Smooth muscle cell (in vitro differentiated cells): ENCODE results near the gene SAXO2. TPM values are rescaled to one million over a fixed set of nuclear protein-coding genes. Genes with fewer than 3 reads are reported as not detected.
"Not testable (repeated sequence)": the region's sequence is repeated elsewhere in the genome, so short reads cannot be mapped to it uniquely, and the experiment has no call there.

Experiments
- DNase-seq: peaks from one replicate; lab custom pipeline; 2025; ENCODE audit not compliant: unreplicated experiment; lab: John Stamatoyannopoulos, UW
- H2AFZ ChIP-seq: fragments of 200-600 bp; sonication (generic); 2 replicates; pipeline ENCODE4 v1.6.0; 2016; ENCODE audit warnings: antibody characterized with exemption, low read depth, mild to moderate bottlenecking
- H3F3A ChIP-seq: fragments of 200-600 bp; sonication (generic); 2 replicates; pipeline ENCODE4 v1.6.0; 2017; ENCODE audit warnings: antibody characterized with exemption, low read depth
- H3K27ac ChIP-seq: fragments of 200-600 bp; sonication (generic); 2 replicates; pipeline ENCODE4 v1.5.1; 2016; ENCODE audit warnings: low read depth, mild to moderate bottlenecking
- H3K27me3 ChIP-seq: fragments of 200-600 bp; sonication (generic); 2 replicates; pipeline ENCODE4 v1.6.1; 2016; ENCODE audit warnings: low read depth, mild to moderate bottlenecking
- H3K36me3 ChIP-seq: fragments of 200-600 bp; sonication (generic); 2 replicates; pipeline ENCODE4 v1.5.1; 2016; ENCODE audit warnings: low read depth
- H3K4me1 ChIP-seq: fragments of 200-600 bp; sonication (generic); 2 replicates; pipeline ENCODE4 v1.5.1; 2016; ENCODE audit warnings: low read depth
- H3K4me2 ChIP-seq: fragments of 200-600 bp; sonication (generic); 2 replicates; pipeline ENCODE4 v1.6.0; 2016; ENCODE audit warnings: mild to moderate bottlenecking
- H3K4me3 ChIP-seq: fragments of 200-600 bp; sonication (generic); 2 replicates; pipeline ENCODE4 v1.5.1; 2016; ENCODE audit warnings: mild to moderate bottlenecking
- H3K79me2 ChIP-seq: fragments of 200-600 bp; sonication (generic); 2 replicates; pipeline ENCODE4 v1.6.0; 2016; ENCODE audit warnings: low read depth, mild to moderate bottlenecking
- H3K9ac ChIP-seq: fragments of 200-600 bp; sonication (generic); 2 replicates; pipeline ENCODE4 v1.6.0; 2016; ENCODE audit warnings: low read depth
- H3K9me3 ChIP-seq: fragments of 200-600 bp; sonication (generic); replicated peaks from 2 replicates; pipeline ENCODE4 v1.5.1; 2016; ENCODE audit warnings: low read depth
- H4K20me1 ChIP-seq: fragments of 200-600 bp; sonication (generic); 2 replicates; pipeline ENCODE4 v1.6.0; 2016; ENCODE audit warnings: low read depth
- WGBS: methylation state at CpG from one replicate; pipeline ENCODE4 v1.1.7; 2016; ENCODE audit warnings: low lambda C conversion rate; 5-methylcytosine and 5-hydroxymethylcytosine counted together
- polyA plus RNA-seq: library from polyadenylated mRNA; unstranded; fragments of >200 nt; fragmentation: Nextera tagmentation; extraction: Ambion mirVana; gene quantifications from 2 replicates; pipeline ENCODE4 v1.2.1, GENCODE V29; 2016
- total RNA-seq: library from RNA; depleted of rRNA; stranded (reverse); fragments of >200 nt; gene quantifications from 2 replicates; pipeline ENCODE4 v1.2.3, GENCODE V29; 2014
- TF ChIP-seq, protein P1 (sequence below): fragments of 200-600 bp; sonication (generic); IDR thresholded peaks from 2 replicates; pipeline ENCODE4 v1.5.1; 2017; ENCODE audit warnings: borderline replicate concordance, mild to moderate bottlenecking, antibody characterized with exemption; ENCODE audit not compliant: insufficient read depth, poor library complexity, severe bottlenecking

SAXO2 gene
- total and polyA plus RNA-seq, 2 experiments from 2014 or later: 0.54 to 1.2 TPM

DNA sequence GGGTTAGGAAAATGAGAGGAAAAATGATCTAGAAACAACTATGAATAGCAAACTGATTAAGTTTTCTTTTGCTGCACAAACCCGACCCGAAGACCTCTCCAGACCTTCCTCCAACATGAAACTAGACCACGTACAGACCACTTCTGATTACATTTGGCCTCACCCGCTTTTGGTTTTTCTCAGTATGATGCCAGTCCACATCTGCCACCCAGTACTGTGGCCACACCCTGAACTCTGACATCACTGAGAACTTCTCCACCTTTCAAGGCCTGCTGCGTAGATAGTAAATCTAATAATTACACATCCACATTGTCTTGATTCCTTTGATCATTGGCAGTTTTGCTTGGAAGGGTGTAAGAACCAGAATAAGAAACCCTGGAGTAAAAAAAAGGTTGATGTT lies 16.7 kb upstream of the SAXO2 start:
- not testable (repeated sequence) for H3K79me2 ChIP-seq, H3K4me3 ChIP-seq, H3K27ac ChIP-seq, H2AFZ ChIP-seq, H3K27me3 ChIP-seq, H4K20me1 ChIP-seq, H3F3A ChIP-seq, H3K9ac ChIP-seq, H3K4me1 ChIP-seq, H3K36me3 ChIP-seq, H3K9me3 ChIP-seq, DNase-seq, H3K4me2 ChIP-seq
- 97% methylated on average over 5 of the region's 5 CpGs for WGBS

DNA sequence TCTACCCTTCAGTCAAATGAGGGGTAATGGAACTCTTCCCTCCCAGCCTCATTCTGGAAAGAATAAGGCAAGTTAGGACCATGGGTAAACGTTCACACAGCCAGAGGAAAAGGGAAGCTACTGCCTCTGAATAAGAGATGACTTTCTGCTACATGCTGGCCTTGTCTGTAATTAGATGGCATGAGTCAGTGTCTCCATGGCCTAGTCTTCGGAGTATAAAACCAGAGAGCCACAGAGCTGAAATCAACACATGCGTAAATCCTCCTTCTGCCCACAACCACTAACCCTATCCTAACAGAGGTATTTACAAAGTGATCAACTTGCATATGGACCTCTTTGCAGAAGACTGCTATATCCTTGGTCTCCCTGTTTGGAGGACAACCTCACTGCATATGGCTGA lies 14.4 kb upstream of the SAXO2 start:
- WGBS: 7% methylated on average over 3 of the region's 3 CpGs
- not testable (repeated sequence) for H3K9me3 ChIP-seq, H3K36me3 ChIP-seq, H3K9ac ChIP-seq, H3K27me3 ChIP-seq, DNase-seq, H3K4me1 ChIP-seq, H3K4me3 ChIP-seq, H3F3A ChIP-seq, H2AFZ ChIP-seq, H3K79me2 ChIP-seq, H4K20me1 ChIP-seq
- peak overlapping the region; percentile 28 for H3K27ac ChIP-seq
- peak overlapping the region; percentile 35 for H3K4me2 ChIP-seq

DNA sequence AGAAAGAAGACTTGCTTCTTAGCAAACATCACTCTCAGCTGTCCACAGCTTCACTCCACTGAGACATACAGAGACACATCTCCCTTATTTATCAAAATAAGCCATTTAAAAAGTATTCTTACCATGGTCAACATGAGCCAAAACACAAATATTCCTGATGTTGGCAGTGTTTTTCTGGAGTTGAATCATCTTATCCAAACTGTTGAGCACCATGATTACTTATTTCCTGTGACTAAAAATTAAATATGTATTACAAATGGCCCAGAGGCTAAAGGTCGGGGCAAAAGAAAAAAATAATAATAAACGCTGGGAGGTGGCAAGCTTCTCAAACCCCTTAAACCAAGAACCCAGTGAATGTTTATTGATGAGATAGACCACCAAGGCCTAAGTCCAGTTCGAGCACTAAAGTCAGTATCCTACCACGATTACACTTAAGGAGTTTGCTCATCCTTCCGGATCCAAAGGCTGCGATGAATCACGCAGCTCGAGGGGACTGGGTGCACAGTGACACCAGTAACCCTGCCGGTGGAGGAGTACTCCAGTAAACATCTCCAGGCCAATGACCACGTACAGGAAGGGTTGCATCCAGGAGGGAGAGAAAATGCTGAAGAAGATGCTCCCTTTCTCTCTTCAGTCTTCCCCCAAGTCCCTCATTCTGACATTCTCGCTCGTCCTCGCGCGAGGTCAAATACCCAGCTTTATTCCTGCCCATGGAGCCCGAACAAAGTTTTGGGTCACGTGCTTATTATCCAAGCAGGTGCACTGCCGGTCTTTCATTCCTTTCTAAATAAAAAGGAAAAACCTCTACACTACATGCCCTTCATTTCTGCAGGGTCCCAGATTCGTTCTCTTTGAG lies 824 bp upstream of the SAXO2 start:
- not testable (repeated sequence) for DNase-seq, H3K79me2 ChIP-seq, H3K9me3 ChIP-seq, H3F3A ChIP-seq, H4K20me1 ChIP-seq, H3K36me3 ChIP-seq, H3K27me3 ChIP-seq
- Histone ChIP-seq H3K4me3 (peak overlapping the region; percentile 97), H2AFZ (peak overlapping the region; percentile 98), H3K4me1 (peaks cover 15% of the 10 kb centered on the region), H3K27ac (peak overlapping the region; percentile 79), H3K4me2 (peak overlapping the region; percentile 82), H3K9ac (peak overlapping the region; percentile 73)
- 4% methylated on average over 19 of the region's 19 CpGs for WGBS

DNA sequence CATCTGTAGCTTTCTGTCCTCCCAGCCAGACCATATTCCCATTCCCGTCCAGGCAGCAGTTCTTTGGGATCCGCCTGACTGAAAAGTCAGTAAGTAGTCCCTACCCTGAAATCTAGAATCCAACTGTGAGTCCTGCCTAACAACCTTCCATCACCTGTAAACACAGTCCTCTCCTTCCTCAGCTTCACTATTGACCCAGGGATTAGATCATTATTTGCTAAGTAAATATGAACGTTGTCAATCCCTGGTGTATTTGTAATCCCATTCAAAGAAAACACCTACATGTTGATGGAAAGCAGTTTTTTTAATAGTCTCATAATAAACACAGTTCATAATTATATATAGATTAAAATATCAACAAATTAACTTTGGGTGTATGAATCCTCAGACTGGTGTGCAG lies 732 bp downstream of the SAXO2 start:
- H3K79me2 ChIP-seq: peaks cover 4% of the 10 kb centered on the region
- TF ChIP-seq, protein P1, sequence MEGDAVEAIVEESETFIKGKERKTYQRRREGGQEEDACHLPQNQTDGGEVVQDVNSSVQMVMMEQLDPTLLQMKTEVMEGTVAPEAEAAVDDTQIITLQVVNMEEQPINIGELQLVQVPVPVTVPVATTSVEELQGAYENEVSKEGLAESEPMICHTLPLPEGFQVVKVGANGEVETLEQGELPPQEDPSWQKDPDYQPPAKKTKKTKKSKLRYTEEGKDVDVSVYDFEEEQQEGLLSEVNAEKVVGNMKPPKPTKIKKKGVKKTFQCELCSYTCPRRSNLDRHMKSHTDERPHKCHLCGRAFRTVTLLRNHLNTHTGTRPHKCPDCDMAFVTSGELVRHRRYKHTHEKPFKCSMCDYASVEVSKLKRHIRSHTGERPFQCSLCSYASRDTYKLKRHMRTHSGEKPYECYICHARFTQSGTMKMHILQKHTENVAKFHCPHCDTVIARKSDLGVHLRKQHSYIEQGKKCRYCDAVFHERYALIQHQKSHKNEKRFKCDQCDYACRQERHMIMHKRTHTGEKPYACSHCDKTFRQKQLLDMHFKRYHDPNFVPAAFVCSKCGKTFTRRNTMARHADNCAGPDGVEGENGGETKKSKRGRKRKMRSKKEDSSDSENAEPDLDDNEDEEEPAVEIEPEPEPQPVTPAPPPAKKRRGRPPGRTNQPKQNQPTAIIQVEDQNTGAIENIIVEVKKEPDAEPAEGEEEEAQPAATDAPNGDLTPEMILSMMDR: no peak
- H3K4me3 ChIP-seq: peak overlapping the region; percentile 97
- no peak overlapping the region for H3K27ac ChIP-seq
- 25% methylated on average over 3 of the region's 3 CpGs for WGBS
- no peaks in the 10 kb centered on the region for H3K9me3 ChIP-seq
- H3F3A ChIP-seq: no peaks in the 10 kb centered on the region
- no peaks in the 10 kb centered on the region for H4K20me1 ChIP-seq
- peak overlapping the region; percentile 98 for H2AFZ ChIP-seq
- peak overlapping the region; percentile 73 for H3K9ac ChIP-seq
- no peaks in the 10 kb centered on the region for H3K27me3 ChIP-seq
- no peaks in the 10 kb centered on the region for H3K36me3 ChIP-seq
- H3K4me2 ChIP-seq: peak overlapping the region; percentile 82
- DNase-seq: no peak
- H3K4me1 ChIP-seq: peaks cover 15% of the 10 kb centered on the region

DNA sequence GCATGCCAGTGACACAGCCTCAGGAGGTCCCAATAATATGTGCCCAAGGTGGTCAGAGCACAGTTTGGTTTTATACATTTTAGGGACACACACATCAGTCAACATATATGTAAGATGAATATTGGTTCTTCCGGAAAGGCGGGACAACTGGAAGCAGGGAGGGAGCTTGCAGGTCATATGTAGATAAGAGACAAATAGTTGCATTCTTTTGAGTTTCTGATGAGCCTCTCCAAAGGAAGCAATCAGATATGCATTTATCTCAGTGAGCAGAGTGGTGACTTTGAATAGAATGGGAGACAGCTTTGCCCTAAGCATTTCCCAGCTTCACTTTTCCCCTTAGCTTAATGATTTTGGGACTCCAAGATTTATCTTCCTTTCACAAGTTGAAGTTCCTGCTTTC lies 4.5 kb downstream of the SAXO2 start:
- H2AFZ ChIP-seq: not testable (repeated sequence)

DNA sequence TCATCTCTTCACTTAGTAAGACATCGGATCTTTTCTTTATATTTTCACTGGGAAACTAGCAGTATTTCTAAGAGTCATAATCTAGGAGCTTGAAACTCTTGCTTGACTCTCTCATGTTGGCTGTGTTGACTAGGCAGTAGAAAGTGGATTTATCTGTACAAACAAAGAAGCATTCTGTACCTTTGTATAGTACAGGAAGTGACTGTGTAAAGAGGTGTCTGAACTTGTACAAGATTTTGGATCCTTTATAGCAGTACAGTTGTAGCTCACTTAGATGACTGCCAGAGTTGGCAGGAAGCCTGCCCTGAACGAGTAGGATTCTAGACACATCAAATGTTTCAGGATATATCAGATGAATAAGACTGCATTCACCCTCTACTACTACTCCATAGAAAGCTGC lies 5.8 kb downstream of the SAXO2 start:
- not testable (repeated sequence) for H3K4me3 ChIP-seq, DNase-seq, H2AFZ ChIP-seq, H3K4me1 ChIP-seq, H3K27me3 ChIP-seq, H3K9me3 ChIP-seq, H3K4me2 ChIP-seq, H3K27ac ChIP-seq, H3K79me2 ChIP-seq, H3K36me3 ChIP-seq, H3F3A ChIP-seq, H3K9ac ChIP-seq, H4K20me1 ChIP-seq
- WGBS: 77% methylated on average over 2 of the region's 2 CpGs

More for the DNA sequence above, 4.5 kb downstream of the SAXO2 start:
- not testable (repeated sequence) for DNase-seq, H3K4me2 ChIP-seq, H4K20me1 ChIP-seq, H3K27ac ChIP-seq, H3K79me2 ChIP-seq, H3F3A ChIP-seq, H3K4me3 ChIP-seq, H3K9ac ChIP-seq, H3K27me3 ChIP-seq, H3K4me1 ChIP-seq, H3K36me3 ChIP-seq, H3K9me3 ChIP-seq
- WGBS: 27% methylated on average over 2 of the region's 2 CpGs
